Right lobe of liver (tissue), 6 donors: ENCODE measurements around the gene KCNT2. TPM values are rescaled to one million over a fixed set of nuclear protein-coding genes. Genes with fewer than 3 reads are reported as not detected.
A peak's percentile ranks its signal among the peaks of the same experiment; 100 is the strongest.

Experiments
- ATAC-seq, 4 donors: fragments of 200-7000 bp; cut with Tn5 transposase; one replicate each; pipeline ENCODE4 v1.9.1; 2020; ENCODE audit warnings: mild to moderate bottlenecking in 4 of 4, moderate library complexity in 4 of 4
- DNase-seq, 3 donors: peaks; one replicate each; pipeline ENCODE4 v3.0.0-alpha.2; 2020
- H3K27ac ChIP-seq, 3 donors: fragments of 200-600 bp; one replicate each; pipeline ENCODE4 v1.8.0; 2022
- H3K27me3 ChIP-seq, 2 donors: fragments of 200-600 bp; one replicate each; pipeline ENCODE4 v1.8.0; 2022
- H3K36me3 ChIP-seq, 4 donors: fragments of 200-600 bp; sonication (generic) in 1 of 4; one replicate each; pipeline versions ENCODE4 v1.5.1 to v1.8.0; 2017 to 2022; ENCODE audit warnings: control low read depth in 1 of 4
- H3K4me1 ChIP-seq, 4 donors: fragments of 200-600 bp; sonication (generic) in 1 of 4; one replicate each; pipeline versions ENCODE4 v1.5.1 to v1.8.0; 2017 to 2022; ENCODE audit warnings: control low read depth in 1 of 4
- H3K4me3 ChIP-seq, 3 donors: fragments of 200-600 bp; one replicate each; pipeline ENCODE4 v1.8.0; 2022
- H3K9me3 ChIP-seq, 4 donors: fragments of 200-600 bp; sonication (generic) in 1 of 4; one replicate each; pipeline versions ENCODE4 v1.5.1 to v1.8.0; 2017 to 2022; ENCODE audit warnings: control low read depth in 1 of 4
- CTCF ChIP-seq, 4 donors: fragments of 200-600 bp in 3 of 4; fragments of 450-650 bp in 1 of 4; IDR thresholded peaks; one replicate each; pipeline versions ENCODE4 v1.5.1 to v1.8.0; 2016 to 2022; ENCODE audit warnings: antibody characterized with exemption in 4 of 4, mild to moderate bottlenecking in 2 of 4
- POLR2A ChIP-seq: fragments of 450-650 bp; IDR thresholded peaks from one replicate; pipeline ENCODE4 v1.6.1; 2017; ENCODE audit warnings: antibody characterized with exemption, mild to moderate bottlenecking
- WGBS: methylation state at CpG from one replicate; pipeline ENCODE4 v1.1.6; 2018; ENCODE audit warnings: low coverage, low lambda C conversion rate; ENCODE audit not compliant: insufficient coverage; ENCODE audit errors: missing lambda C conversion rate; 5-methylcytosine and 5-hydroxymethylcytosine counted together
- intact Hi-C, 2 donors: fragments of 100-400 bp; cut with DNase I; formaldehyde crosslinking; loops; one replicate each; pipeline versions ENCODE4 v1.11.2 to v1.14.1; 2022
- total RNA-seq, 6 experiments: library from RNA; depleted of rRNA in 2 of 6; stranded (reverse); fragments of >200 nt in 2 of 6; fragmentation: NEBNext Ultra II Directional in 3 of 6; extraction: Animal tissue kit (Norgen Biotek cat#: 25700) in 3 of 6; gene quantifications; one replicate each; pipeline versions ENCODE4 v1.1.0 to v1.2.4, GENCODE V29; 2016 to 2023
- donor health status: DM: no; HTN: yes; CAD: no.
- donor health status: DM: no; HTN: no; CAD: no.
- donor health status: DM: no; HTN: no; CAD: no.
- donor health status: DM: no; HTN: yes; CAD: no.
- donor health status: DM: no; HTN: yes; CAD: no.

KCNT2 gene
- total RNA-seq, 6 experiments from 2014 or later, result 5.3 to 8.4 (median 7.5) TPM

GRCh38 chr1:196501760-196502428 lies 106.3 kb downstream of the KCNT2 start:
- ATAC-seq (peak in 3 of 4 donors; percentile 59 to 83 (median 71)), DNase-seq (no peak)
- Histone ChIP-seq H3K27me3 (no peaks in the 10 kb centered on the region), H3K4me1 (peaks cover 0 to 12% (median 0%) of the 10 kb centered on the region in 4 donors), H3K9me3 (no peaks in the 10 kb centered on the region), H3K4me3 (no peak overlapping the region), H3K36me3 (no peaks in the 10 kb centered on the region), H3K27ac (no peak overlapping the region)
- intact Hi-C loops, result no loop called here
- TF ChIP-seq CTCF (IDR thresholded peaks at IDR 0.05), result no peak
- TF ChIP-seq POLR2A, result no peak
- 80% methylated on average over 8 of the region's 8 CpGs for WGBS

GRCh38 chr1:196497817-196498216 lies 110.4 kb downstream of the KCNT2 start:
- Histone ChIP-seq H3K4me3 (no peak overlapping the region), H3K4me1 (peaks cover 0 to 12% (median 0%) of the 10 kb centered on the region in 4 donors), H3K27me3 (no peaks in the 10 kb centered on the region), H3K27ac (no peak overlapping the region), H3K9me3 (no peaks in the 10 kb centered on the region), H3K36me3 (no peaks in the 10 kb centered on the region)
- intact Hi-C loops, result no loop called here
- ATAC-seq (no peak), DNase-seq (no peak)
- TF ChIP-seq POLR2A (no peak), CTCF (IDR thresholded peaks at IDR 0.05) (no peak)
- 81% methylated on average over 4 of the region's 4 CpGs for WGBS

GRCh38 chr1:196494766-196495165 lies 113.5 kb downstream of the KCNT2 start:
- H3K9me3 ChIP-seq, result no peaks in the 10 kb centered on the region
- H3K4me3 ChIP-seq, result no peak overlapping the region
- intact Hi-C loops, result no loop called here
- DNase-seq (no peak), ATAC-seq (no peak)
- WGBS, result 90% methylated on average over 5 of the region's 5 CpGs
- no peak for TF ChIP-seq CTCF (IDR thresholded peaks at IDR 0.05)
- H3K27ac ChIP-seq, result no peak overlapping the region
- no peaks in the 10 kb centered on the region for H3K36me3 ChIP-seq
- H3K27me3 ChIP-seq, result no peaks in the 10 kb centered on the region
- H3K4me1 ChIP-seq, result no peaks in the 10 kb centered on the region

- Histone ChIP-seq H3K4me1 (no peaks in the 10 kb centered on the region), H3K9me3 (no peaks in the 10 kb centered on the region), H3K27ac (no peak overlapping the region), H3K4me3 (no peak overlapping the region), H3K27me3 (no peaks in the 10 kb centered on the region), H3K36me3 (no peaks in the 10 kb centered on the region)
- intact Hi-C loops, result no loop called here
- WGBS, result 84% methylated on average over 4 of the region's 4 CpGs
- TF ChIP-seq POLR2A, result no peak
- no peak for ATAC-seq
- no peak for DNase-seq
Measured at GRCh38 chr1:196493881-196494280, 114.4 kb downstream of the KCNT2 start.

- Histone ChIP-seq H3K27me3 (no peaks in the 10 kb centered on the region), H3K4me1 (no peaks in the 10 kb centered on the region), H3K36me3 (no peaks in the 10 kb centered on the region), H3K9me3 (no peaks in the 10 kb centered on the region), H3K27ac (no peak overlapping the region), H3K4me3 (no peak overlapping the region)
- ATAC-seq (no peak), DNase-seq (no peak)
- TF ChIP-seq CTCF (IDR thresholded peaks at IDR 0.05), result no peak
- no peak for TF ChIP-seq POLR2A
- intact Hi-C loops, result no loop called here
Measured at GRCh38 chr1:196488579-196488978, 119.7 kb downstream of the KCNT2 start.
